Psoas muscle (tissue), 8 donors: Measurements from ENCODE around the gene AHI1. TPM values are rescaled to one million over a fixed set of nuclear protein-coding genes. Genes with fewer than 3 reads are reported as not detected.

ENCODE experiments used
- ATAC-seq, 4 donors: fragments of 200-7000 bp; cut with Tn5 transposase; one replicate each; pipeline ENCODE4 v1.9.1; 2020; ENCODE audit warnings: moderate library complexity in 3 of 4, mild to moderate bottlenecking in 2 of 4
- DNase-seq, 2 donors: peaks; one replicate each; pipeline ENCODE4 v3.0.0-alpha.2; 2020
- H3K27ac ChIP-seq: fragments of 200-600 bp; one replicate; pipeline ENCODE4 v1.8.0; 2022
- H3K27me3 ChIP-seq, 3 donors: fragments of 200-600 bp in 1 of 3; one replicate each; pipeline versions ENCODE4 v1.6.1 to v1.8.0; 2013 to 2022; ENCODE audit warnings: low read length in 2 of 3, mild to moderate bottlenecking in 2 of 3, moderate library complexity in 1 of 3; ENCODE audit not compliant: insufficient read depth in 3 of 3
- H3K36me3 ChIP-seq, 2 donors: fragments of 200-600 bp in 1 of 2; one replicate each; pipeline versions ENCODE4 v1.6.1 to v1.8.0; 2013 to 2022; ENCODE audit warnings: low read depth in 1 of 2, mild to moderate bottlenecking in 1 of 2, moderate library complexity in 1 of 2; ENCODE audit not compliant: insufficient read depth in 1 of 2
- H3K4me1 ChIP-seq: fragments of 200-600 bp; one replicate; pipeline ENCODE4 v1.8.0; 2022
- H3K4me3 ChIP-seq: fragments of 200-600 bp; one replicate; pipeline ENCODE4 v1.8.0; 2022; ENCODE audit warnings: mild to moderate bottlenecking
- H3K9me3 ChIP-seq: fragments of 200-600 bp; one replicate; pipeline ENCODE4 v1.8.0; 2022
- WGBS, 3 donors: extraction: QIAGEN DNeasy Blood & Tissue Kit; methylation state at CpG; one replicate each; pipeline versions ENCODE4 v1.1.6 to v1.1.7; 2013; 5-methylcytosine and 5-hydroxymethylcytosine counted together
- intact Hi-C, 2 donors: fragments of 100-400 bp; cut with DNase I; formaldehyde crosslinking; loops; one replicate each; pipeline versions ENCODE4 v1.11.0 to v1.14.2; 2022
- polyA plus RNA-seq, 3 donors: library from polyadenylated mRNA; stranded (reverse); fragments of 200-250 nt; gene quantifications; one replicate each; pipeline ENCODE4 v1.2.3, GENCODE V29; 2013
- total RNA-seq, 4 donors: library from RNA; stranded (reverse); fragmentation: NEBNext Ultra II Directional in 2 of 4; extraction: Animal tissue kit (Norgen Biotek cat#: 25700) in 2 of 4; gene quantifications; one replicate each; pipeline versions ENCODE4 v1.2.1 to v1.2.4, GENCODE V29; 2021 to 2023
- TF ChIP-seq, protein P1 (sequence below): fragments of 200-600 bp; IDR thresholded peaks from one replicate; pipeline ENCODE4 v1.8.0; 2022; ENCODE audit warnings: antibody characterized with exemption
- donor health status: healthy with polysubstance abuse.
- donor health status: DM: no; HTN: no; CAD: no; lungs with moderate emphysema.
- donor health status: Bipolar disorder and iron deficiency.
- donor health status: healthy.
- donor health status: DM: yes; HTN: yes; CAD: no.
- donor health status: DM: no; HTN: no; CAD: no.
- donor health status: DM: no; HTN: no; CAD: no.
- donor health status: DM: yes; HTN: yes; CAD: no.

The AHI1 gene
- total and polyA plus RNA-seq, 7 donors = 5.5 to 14.2 (median 8.3) TPM

DNA sequence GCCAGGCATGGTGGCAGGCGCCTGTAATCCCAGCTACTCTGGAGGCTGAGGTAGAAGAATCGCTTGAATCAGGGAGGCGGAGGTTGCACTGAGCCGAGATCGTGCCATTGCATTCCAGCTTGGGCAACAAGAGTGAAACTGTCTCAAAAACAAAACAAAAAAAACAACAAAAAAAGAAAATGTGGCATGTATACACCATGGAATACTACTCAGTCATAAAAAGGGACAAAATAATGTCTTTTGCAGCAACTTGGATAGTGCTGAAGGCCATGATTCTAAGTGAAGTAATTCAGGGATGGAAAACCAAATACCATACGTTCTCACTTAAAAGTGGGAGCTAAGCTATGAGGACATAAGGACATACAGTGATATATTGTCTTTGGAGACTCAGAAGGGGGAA is 220.1 kb downstream of the AHI1 start:
- ATAC-seq (no peak), DNase-seq (no peak)
- Histone ChIP-seq H3K4me3 (no peak overlapping the region), H3K4me1 (no peaks in the 10 kb centered on the region), H3K9me3 (no peaks in the 10 kb centered on the region), H3K36me3 (no peaks in the 10 kb centered on the region), H3K27ac (no peak overlapping the region), H3K27me3 (no peaks in the 10 kb centered on the region)
- WGBS, 3 donors = 89 to 94% (median 90%) methylated on average over 6 of the region's 6 CpGs
- intact Hi-C loops = no loop called here
- TF ChIP-seq, protein P1, sequence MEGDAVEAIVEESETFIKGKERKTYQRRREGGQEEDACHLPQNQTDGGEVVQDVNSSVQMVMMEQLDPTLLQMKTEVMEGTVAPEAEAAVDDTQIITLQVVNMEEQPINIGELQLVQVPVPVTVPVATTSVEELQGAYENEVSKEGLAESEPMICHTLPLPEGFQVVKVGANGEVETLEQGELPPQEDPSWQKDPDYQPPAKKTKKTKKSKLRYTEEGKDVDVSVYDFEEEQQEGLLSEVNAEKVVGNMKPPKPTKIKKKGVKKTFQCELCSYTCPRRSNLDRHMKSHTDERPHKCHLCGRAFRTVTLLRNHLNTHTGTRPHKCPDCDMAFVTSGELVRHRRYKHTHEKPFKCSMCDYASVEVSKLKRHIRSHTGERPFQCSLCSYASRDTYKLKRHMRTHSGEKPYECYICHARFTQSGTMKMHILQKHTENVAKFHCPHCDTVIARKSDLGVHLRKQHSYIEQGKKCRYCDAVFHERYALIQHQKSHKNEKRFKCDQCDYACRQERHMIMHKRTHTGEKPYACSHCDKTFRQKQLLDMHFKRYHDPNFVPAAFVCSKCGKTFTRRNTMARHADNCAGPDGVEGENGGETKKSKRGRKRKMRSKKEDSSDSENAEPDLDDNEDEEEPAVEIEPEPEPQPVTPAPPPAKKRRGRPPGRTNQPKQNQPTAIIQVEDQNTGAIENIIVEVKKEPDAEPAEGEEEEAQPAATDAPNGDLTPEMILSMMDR = no peak

DNA sequence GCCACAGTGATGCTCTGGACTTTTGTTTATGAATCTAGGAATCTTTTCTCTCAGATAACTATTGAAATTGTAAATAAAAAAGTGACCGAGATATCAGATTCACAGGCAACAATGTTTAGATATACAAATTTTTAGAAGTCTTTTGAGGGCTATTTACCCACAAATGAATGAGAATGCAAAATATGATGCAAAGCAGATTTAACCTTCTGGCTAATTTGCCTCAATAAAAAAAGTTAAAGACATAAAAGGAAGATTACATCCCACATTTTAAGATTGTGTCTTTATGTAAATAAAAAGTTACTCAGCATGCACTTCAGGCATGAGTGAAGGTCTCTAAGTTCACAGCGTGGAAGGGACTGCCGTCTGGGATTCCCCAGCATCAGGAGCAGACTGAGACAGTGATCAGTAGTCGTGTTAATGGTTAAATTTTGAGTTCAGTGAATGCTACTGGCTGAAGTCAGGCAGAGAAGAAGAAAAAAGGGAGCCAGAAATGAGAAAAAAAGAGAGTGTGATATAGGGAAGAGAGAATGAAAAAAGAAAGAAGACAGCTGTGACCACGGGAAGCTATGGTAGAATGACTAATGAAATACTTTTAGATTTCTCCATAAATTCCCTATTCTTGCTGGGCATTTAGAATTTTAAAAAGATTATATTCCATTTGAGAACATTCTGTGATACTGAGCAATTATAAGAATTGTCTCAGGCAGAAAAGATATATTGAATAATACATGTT is 222.8 kb downstream of the AHI1 start:
- TF ChIP-seq, protein P1 = no peak
- Histone ChIP-seq H3K4me1 (no peaks in the 10 kb centered on the region), H3K27ac (no peak overlapping the region), H3K27me3 (no peaks in the 10 kb centered on the region), H3K4me3 (no peak overlapping the region), H3K9me3 (no peaks in the 10 kb centered on the region), H3K36me3 (no peaks in the 10 kb centered on the region)
- WGBS, 3 donors = 55 to 59% (median 56%) methylated on average over 5 of the region's 5 CpGs
- DNase-seq (no peak), ATAC-seq (no peak)
- intact Hi-C loops = no loop called here

DNA sequence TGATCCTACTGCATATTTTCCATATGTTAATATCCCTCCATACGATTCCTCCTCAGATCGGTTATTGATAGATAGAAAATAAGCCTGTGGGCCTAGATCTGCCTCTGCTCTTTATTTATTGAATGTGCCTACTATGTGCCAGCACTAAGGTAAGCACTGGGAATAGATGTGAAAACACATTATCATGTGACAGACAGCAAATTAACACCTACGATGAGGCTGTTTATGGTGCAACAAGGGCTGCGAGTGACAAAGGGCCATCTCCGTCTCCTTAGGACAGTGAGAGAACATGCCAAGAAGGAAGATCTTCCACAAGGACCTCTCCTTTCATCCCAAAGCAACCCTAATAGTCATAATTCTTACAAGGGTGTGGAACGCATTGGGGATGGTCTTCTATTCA is 225.9 kb downstream of the AHI1 start:
- Histone ChIP-seq H3K4me1 (no peaks in the 10 kb centered on the region), H3K27ac (no peak overlapping the region), H3K4me3 (no peak overlapping the region), H3K36me3 (no peaks in the 10 kb centered on the region), H3K27me3 (no peaks in the 10 kb centered on the region), H3K9me3 (no peaks in the 10 kb centered on the region)
- DNase-seq (no peak), ATAC-seq (no peak)
- intact Hi-C loops = no loop called here
- WGBS, 3 donors = 72 to 76% (median 75%) methylated on average over 6 of the region's 6 CpGs
- TF ChIP-seq, protein P1 = no peak

- Histone ChIP-seq H3K4me3 (no peak overlapping the region), H3K9me3 (no peaks in the 10 kb centered on the region), H3K36me3 (no peaks in the 10 kb centered on the region), H3K27ac (no peak overlapping the region), H3K27me3 (no peaks in the 10 kb centered on the region), H3K4me1 (no peaks in the 10 kb centered on the region)
- no peak for DNase-seq
- intact Hi-C loops = no loop called here
- TF ChIP-seq, protein P1 = no peak
- no peak for ATAC-seq
- 47 to 52% (median 51%) methylated on average over 11 of the region's 11 CpGs for WGBS, 3 donors
Observed at GRCh38 chr6:135270676-135271536, 226.6 kb downstream of the AHI1 start.
